HepG2 (cell line): ENCODE data around the gene HYAL2. TPM values are rescaled to one million over a fixed set of nuclear protein-coding genes. Genes with fewer than 3 reads are reported as not detected.
A peak's percentile ranks its signal among the peaks of the same experiment; 100 is the strongest.

ENCODE experiments used
- ADNP ChIP-seq: sonication (generic); formaldehyde crosslinking; IDR thresholded peaks from 2 replicates; pipeline ENCODE4 v1.4.0; 2020; ENCODE audit warnings: missing genetic modification reagents
- ARNT2 ChIP-seq: sonication (generic); formaldehyde crosslinking; IDR thresholded peaks from 2 replicates; pipeline ENCODE4 v1.8.0; 2022; ENCODE audit warnings: mild to moderate bottlenecking, low read depth, missing genetic modification reagents, moderate library complexity
- CREM ChIP-seq, 2 experiments: sonication (generic) in 1 of 2; formaldehyde crosslinking in 1 of 2; IDR thresholded peaks; 2 replicates each; pipeline versions ENCODE4 v1.4.0 to v1.6.1; 2016 to 2020; ENCODE audit warnings: antibody characterized with exemption in 1 of 2, mild to moderate bottlenecking in 1 of 2, missing genetic modification reagents in 1 of 2
- DZIP1 ChIP-seq: sonication (generic); formaldehyde crosslinking; IDR thresholded peaks from 2 replicates; pipeline ENCODE4 v1.5.0; 2020; ENCODE audit warnings: mild to moderate bottlenecking, missing genetic modification reagents
- ELF4 ChIP-seq: sonication (generic); formaldehyde crosslinking; IDR thresholded peaks from 2 replicates; pipeline ENCODE4 v1.5.0; 2020; ENCODE audit warnings: missing genetic modification reagents, mild to moderate bottlenecking, moderate library complexity, borderline replicate concordance
- EP300 ChIP-seq, 3 experiments: sonication (generic) in 1 of 3; formaldehyde crosslinking in 1 of 3; IDR thresholded peaks; 2 replicates each; pipeline versions ENCODE4 v1.5.1 to v1.6.1; 2011 to 2020; ENCODE audit warnings: low read depth in 2 of 3, low read length in 2 of 3, borderline replicate concordance in 1 of 3, improper control_type of control experiment in 1 of 3, mild to moderate bottlenecking in 1 of 3, missing genetic modification reagents in 1 of 3, moderate library complexity in 1 of 3
- ERF ChIP-seq: IDR thresholded peaks from 2 replicates; pipeline ENCODE4 v1.6.1; 2018; ENCODE audit warnings: missing biosample characterization, missing genetic modification reagents
- ETS1 ChIP-seq: sonication (generic); formaldehyde crosslinking; IDR thresholded peaks from 2 replicates; pipeline ENCODE4 v1.4.0; 2020; ENCODE audit warnings: missing genetic modification reagents
- HDAC2 ChIP-seq: sonication (generic); formaldehyde crosslinking; IDR thresholded peaks from 2 replicates; pipeline ENCODE4 v1.4.0; 2020; ENCODE audit warnings: missing genetic modification reagents
- HMG20B ChIP-seq: conservative IDR thresholded peaks from 2 replicates; pipeline ENCODE4 v1.6.1; 2016; ENCODE audit warnings: missing genetic modification reagents, missing compliant biosample characterization
- MBD4 ChIP-seq: IDR thresholded peaks from 2 replicates; pipeline ENCODE4 v1.6.1; 2012; ENCODE audit warnings: low read length, inconsistent platforms, borderline replicate concordance
- MYC ChIP-seq: sonication (generic); formaldehyde crosslinking; IDR thresholded peaks from 2 replicates; pipeline ENCODE4 v1.9.0; 2021; ENCODE audit warnings: missing genetic modification reagents, borderline replicate concordance
- PHF20 ChIP-seq: sonication (generic); formaldehyde crosslinking; IDR thresholded peaks from 2 replicates; pipeline ENCODE4 v1.5.0; 2020; ENCODE audit warnings: mild to moderate bottlenecking, missing genetic modification reagents
- SRY ChIP-seq: sonication (generic); formaldehyde crosslinking; IDR thresholded peaks from 2 replicates; pipeline ENCODE4 v1.8.0; 2022; ENCODE audit warnings: mild to moderate bottlenecking, missing genetic modification reagents
- TRAFD1 ChIP-seq: sonication (generic); formaldehyde crosslinking; IDR thresholded peaks from 2 replicates; pipeline ENCODE4 v1.5.1; 2020; ENCODE audit warnings: missing genetic modification reagents, mild to moderate bottlenecking, borderline replicate concordance
- XRCC5 ChIP-seq: fragments of 200-400 bp; formaldehyde crosslinking; optimal IDR thresholded peaks from 2 replicates; pipeline ENCODE3; 2017; ENCODE audit warnings: mild to moderate bottlenecking, low read length
- ZNF20 ChIP-seq: sonication (generic); formaldehyde crosslinking; IDR thresholded peaks from 2 replicates; pipeline ENCODE4 v1.4.0; 2020; ENCODE audit warnings: mild to moderate bottlenecking, moderate library complexity, missing genetic modification reagents
- ZNF317 ChIP-seq: sonication (generic); formaldehyde crosslinking; IDR thresholded peaks from 2 replicates; pipeline ENCODE4 v1.5.0; 2020; ENCODE audit warnings: mild to moderate bottlenecking, missing genetic modification reagents
- ZNF607 ChIP-seq: sonication (generic); formaldehyde crosslinking; IDR thresholded peaks from 2 replicates; pipeline ENCODE4 v1.5.1; 2020; ENCODE audit warnings: missing genetic modification reagents, mild to moderate bottlenecking, borderline replicate concordance
- ZNF747 ChIP-seq: sonication (generic); formaldehyde crosslinking; IDR thresholded peaks from 2 replicates; pipeline ENCODE4 v1.8.1; 2023; ENCODE audit warnings: missing genetic modification reagents, mild to moderate bottlenecking, borderline replicate concordance
- polyA plus RNA-seq, 8 experiments: library from polyadenylated mRNA; depleted of rRNA in 3 of 8; stranded (reverse) in 7 of 8; unstranded in 1 of 8; fragments of >200 nt; fragmentation: Illumina TruSeq in 4 of 8; extraction: Trizol in 4 of 8; gene quantifications; 2 replicates each; pipeline versions ENCODE4 v1.2.1 to v1.2.3, GENCODE V29; 2011 to 2016; ENCODE audit warnings: low read depth in 4 of 8, missing spikeins in 1 of 8, mixed read lengths in 1 of 8; ENCODE audit not compliant: insufficient read depth in 1 of 8
- total RNA-seq, 5 experiments: library from RNA; depleted of rRNA; stranded (reverse); fragments of >200 nt; fragmentation: Illumina TruSeq; extraction: Trizol; gene quantifications; 2 replicates each; pipeline ENCODE4 v1.2.3, GENCODE V29; 2016; ENCODE audit warnings: low read depth in 1 of 5
- TF ChIP-seq, protein P1 (sequence below): sonication (generic); formaldehyde crosslinking; IDR thresholded peaks from 2 replicates; pipeline ENCODE4 v1.8.0; 2022; ENCODE audit warnings: mild to moderate bottlenecking, missing genetic modification reagents

HYAL2 gene
- total and polyA plus RNA-seq, 2 of the 13 experiments (the other 11 are each of a cell fraction or from before 2014, with no cell fraction given) = 76.2 to 102 TPM

- TF ChIP-seq DZIP1 (CRISPR knock-in tag) (no peak), EP300 (IDR thresholded peaks at IDR 0.05; ENCODE audit: low read depth in 2 of 2, low read length in 2 of 2) (peak in 1 of 2 experiments; percentile 52; a peak in 1 of 4 replicates), EP300 (CRISPR knock-in tag; IDR thresholded peaks at IDR 0.05; ENCODE audit: borderline replicate concordance) (peak; percentile 35; the same call in 1 of the 2 replicates), ERF (CRISPR knock-in tag) (peak; percentile 18; the same call in 1 of the 2 replicates), ETS1 (no peak), ZNF607 (CRISPR knock-in tag) (no peak), MBD4 (no peak), ZNF317 (CRISPR knock-in tag) (peak; percentile 62; the same call in 1 of the 2 replicates), ZNF20 (CRISPR knock-in tag) (no peak), ARNT2 (CRISPR knock-in tag) (0 out of 2 replicates have a peak, but pooled peaks have one; percentile 40), XRCC5 (peak; percentile 11), ADNP (CRISPR knock-in tag) (no peak), ELF4 (peak; percentile 33; the same call in 1 of the 2 replicates), HDAC2 (CRISPR knock-in tag) (peak; percentile 55), MYC (peak; percentile 36; the same call in 1 of the 2 replicates), PHF20 (CRISPR knock-in tag) (no peak), ZNF747 (CRISPR knock-in tag) (peak; percentile 65; the same call in 1 of the 2 replicates), CREM (IDR thresholded peaks at IDR 0.05) (peak; percentile 16; the same call in 1 of the 2 replicates), CREM (CRISPR knock-in tag; IDR thresholded peaks at IDR 0.05) (no peak), TRAFD1 (CRISPR knock-in tag) (peak; percentile 77; the same call in 1 of the 2 replicates), HMG20B (0 out of 2 replicates have a peak, but pooled peaks have one; percentile 42), SRY (CRISPR knock-in tag) (no peak)
- TF ChIP-seq, protein P1, sequence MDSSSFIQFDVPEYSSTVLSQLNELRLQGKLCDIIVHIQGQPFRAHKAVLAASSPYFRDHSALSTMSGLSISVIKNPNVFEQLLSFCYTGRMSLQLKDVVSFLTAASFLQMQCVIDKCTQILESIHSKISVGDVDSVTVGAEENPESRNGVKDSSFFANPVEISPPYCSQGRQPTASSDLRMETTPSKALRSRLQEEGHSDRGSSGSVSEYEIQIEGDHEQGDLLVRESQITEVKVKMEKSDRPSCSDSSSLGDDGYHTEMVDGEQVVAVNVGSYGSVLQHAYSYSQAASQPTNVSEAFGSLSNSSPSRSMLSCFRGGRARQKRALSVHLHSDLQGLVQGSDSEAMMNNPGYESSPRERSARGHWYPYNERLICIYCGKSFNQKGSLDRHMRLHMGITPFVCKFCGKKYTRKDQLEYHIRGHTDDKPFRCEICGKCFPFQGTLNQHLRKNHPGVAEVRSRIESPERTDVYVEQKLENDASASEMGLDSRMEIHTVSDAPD = 0 out of 2 replicates have a peak, but pooled peaks have one; percentile 37
These were observed 53.7 kb downstream of the HYAL2 start, which contains the start of gene SEMA3B (continued) for GRCh38 chr3:50268703-50269451.
